GM20000 (cell line): ENCODE data around the gene SPATA46.

Source experiments
- DNase-seq: peaks from one replicate; pipeline ENCODE4 v3.0.0; 2012; ENCODE audit warnings: low spot score
- CTCF ChIP-seq: IDR thresholded peaks from 2 replicates; pipeline ENCODE4 v1.5.1; 2012; ENCODE audit warnings: mild to moderate bottlenecking, control low read depth; ENCODE audit errors: extremely low read depth, missing control alignments

Gene SPATA46

GRCh38 chr1:162333991-162334390 is 42.7 kb downstream of the SPATA46 start:
- no peak for TF ChIP-seq CTCF
- no peak for DNase-seq

GRCh38 chr1:162329826-162330225 is 46.8 kb downstream of the SPATA46 start:
- TF ChIP-seq CTCF, result no peak
- DNase-seq, result no peak

GRCh38 chr1:162328512-162328911 is 48.1 kb downstream of the SPATA46 start:
- no peak for TF ChIP-seq CTCF
- DNase-seq, result no peak

- TF ChIP-seq CTCF, result no peak
- DNase-seq, result no peak
Observed at GRCh38 chr1:162327788-162328165, 48.9 kb downstream of the SPATA46 start.

- DNase-seq, result no peak
- TF ChIP-seq CTCF, result no peak
Observed at GRCh38 chr1:162327144-162327787, 49.4 kb downstream of the SPATA46 start.

GRCh38 chr1:162326559-162326958 is 50.1 kb downstream of the SPATA46 start:
- no peak for DNase-seq
- no peak for TF ChIP-seq CTCF

- no peak for TF ChIP-seq CTCF
- DNase-seq, result no peak
Observed at GRCh38 chr1:162324396-162324795, 52.3 kb downstream of the SPATA46 start.
